Gastroesophageal sphincter (tissue), 3 donors: ENCODE data around the gene TXK.

ENCODE experiments used
- CTCF ChIP-seq, 4 experiments: fragments of 200-600 bp in 2 of 4; fragments of 450-650 bp in 2 of 4; sonication (generic) in 1 of 4; IDR thresholded peaks; one replicate each; pipeline ENCODE4 v1.5.1; 2017 to 2019; ENCODE audit warnings: antibody characterized with exemption in 4 of 4, mild to moderate bottlenecking in 2 of 4, moderate library complexity in 2 of 4
- EP300 ChIP-seq: sonication (generic); formaldehyde crosslinking; IDR thresholded peaks from one replicate; pipeline ENCODE4 v1.6.1; 2017; ENCODE audit warnings: antibody characterized with exemption, mild to moderate bottlenecking
- POLR2A ChIP-seq, 2 donors: fragments of 450-650 bp; IDR thresholded peaks; one replicate each; pipeline ENCODE4 v1.6.1; 2017; ENCODE audit warnings: antibody characterized with exemption in 2 of 2, mild to moderate bottlenecking in 2 of 2, moderate library complexity in 1 of 2

GRCh38 chr4:48037117-48037462 lies 97.0 kb downstream of the TXK start:
- no peak for TF ChIP-seq CTCF (IDR thresholded peaks at IDR 0.05)
- no peak for TF ChIP-seq POLR2A (IDR thresholded peaks at IDR 0.05)
- TF ChIP-seq EP300 = no peak
